Thoracic aorta (tissue), 2 donors: Measurements from ENCODE around the gene MICAL3. TPM values are rescaled to one million over a fixed set of nuclear protein-coding genes. Genes with fewer than 3 reads are reported as not detected.

ENCODE experiments used
- ATAC-seq: fragments of 150-250 bp; one replicate; pipeline ENCODE4 v1.8.0; 2017; ENCODE audit warnings: low read depth; ENCODE audit not compliant: insufficient number of reproducible peaks, low FRiP score
- DNase-seq: peaks from one replicate; pipeline ENCODE4 v3.0.0-alpha.2; 2020; ENCODE audit warnings: low spot score
- H3K27ac ChIP-seq, 2 donors: fragments of 200-600 bp; sonication (generic); 1 replicate in 1 of 2; 2 replicates in 1 of 2; pipeline ENCODE4 v1.5.1; 2016; ENCODE audit warnings: mild to moderate bottlenecking in 2 of 2, moderate library complexity in 2 of 2
- H3K27me3 ChIP-seq: fragments of 200-600 bp; sonication (generic); replicated peaks from 2 replicates; pipeline ENCODE4 v1.6.0; 2016; ENCODE audit warnings: mild to moderate bottlenecking; ENCODE audit not compliant: insufficient read depth
- H3K36me3 ChIP-seq: fragments of 200-600 bp; sonication (generic); one replicate; pipeline ENCODE4 v1.5.1; 2016
- H3K4me1 ChIP-seq, 2 donors: fragments of 200-600 bp; sonication (generic); 1 replicate in 1 of 2; 2 replicates in 1 of 2; pipeline versions ENCODE4 v1.5.1 to v1.6.0; 2016; ENCODE audit warnings: low read depth in 2 of 2, mild to moderate bottlenecking in 1 of 2; ENCODE audit not compliant: control insufficient read depth in 1 of 2
- H3K4me3 ChIP-seq: fragments of 200-600 bp; sonication (generic); 2 replicates; pipeline ENCODE4 v1.5.1; 2016; ENCODE audit warnings: mild to moderate bottlenecking
- H3K9me3 ChIP-seq: fragments of 200-600 bp; sonication (generic); 2 replicates; pipeline ENCODE4 v1.5.1; 2016
- CTCF ChIP-seq: fragments of 200-600 bp; sonication (generic); IDR thresholded peaks from one replicate; pipeline ENCODE4 v1.5.1; 2019; ENCODE audit warnings: antibody characterized with exemption
- total RNA-seq, 2 donors: library from RNA; depleted of rRNA; stranded (reverse); fragments of >200 nt; gene quantifications; one replicate each; pipeline versions ENCODE4 v1.1.0 to v1.2.3, GENCODE V29; 2016

MICAL3 gene
- total RNA-seq, 2 donors from 2014 or later, result 45.2 to 78.0 TPM

GRCh38 chr22:17741866-17742526, 282.4 kb downstream of the MICAL3 start:
- ATAC-seq (no peak), DNase-seq (no peak)
- no peaks in the 10 kb centered on the region for H3K36me3 ChIP-seq
- H3K4me1 ChIP-seq, result no peaks in the 10 kb centered on the region
- H3K9me3 ChIP-seq, result no peaks in the 10 kb centered on the region
- H3K27me3 ChIP-seq, result no peaks in the 10 kb centered on the region
- no peak for TF ChIP-seq CTCF
- no peak overlapping the region for H3K4me3 ChIP-seq
- H3K27ac ChIP-seq, result no peak overlapping the region

GRCh38 chr22:17739196-17739975, 285.0 kb downstream of the MICAL3 start:
- no peaks in the 10 kb centered on the region for H3K36me3 ChIP-seq
- no peaks in the 10 kb centered on the region for H3K27me3 ChIP-seq
- no peak overlapping the region for H3K4me3 ChIP-seq
- H3K9me3 ChIP-seq, result no peaks in the 10 kb centered on the region
- DNase-seq (no peak), ATAC-seq (no peak)
- no peaks in the 10 kb centered on the region for H3K4me1 ChIP-seq
- no peak overlapping the region for H3K27ac ChIP-seq
- TF ChIP-seq CTCF, result no peak

GRCh38 chr22:17738386-17739128, 285.8 kb downstream of the MICAL3 start:
- Histone ChIP-seq H3K27me3 (no peaks in the 10 kb centered on the region), H3K27ac (no peak overlapping the region), H3K4me1 (no peaks in the 10 kb centered on the region), H3K4me3 (no peak overlapping the region), H3K9me3 (no peaks in the 10 kb centered on the region), H3K36me3 (peaks cover 3% of the 10 kb centered on the region)
- no peak for ATAC-seq
- no peak for TF ChIP-seq CTCF
- DNase-seq, result no peak

Other genes with a start within 250 kb of the MICAL3 start
- gene PEX26, start 53.4 kb upstream of the MICAL3 start, total RNA-seq, result 10 to 100 TPM; 39.1 to 46.0 TPM
- gene TUBA8, start 86.2 kb upstream of the MICAL3 start, total RNA-seq, result 1 to 10 TPM in 1 of 2 donors, under 1 TPM in 1; 0.41 to 2.2 TPM
- gene USP18, start 125.6 kb upstream of the MICAL3 start, total RNA-seq, result 1 to 10 TPM; 4.1 to 8.3 TPM